GM12864 (cell line): ENCODE data around the gene ABTB2.

Experiments
- DNase-seq: peaks from one replicate; pipeline ENCODE4 v3.0.0-alpha.2; 2011; ENCODE audit warnings: low read depth
- H3K4me3 ChIP-seq: 2 replicates; pipeline ENCODE4 v1.5.1; 2011; ENCODE audit warnings: mild to moderate bottlenecking, low read depth, low read length, control low read depth
- CTCF ChIP-seq: IDR thresholded peaks from 2 replicates; pipeline ENCODE4 v1.5.1; 2011; ENCODE audit warnings: low read depth, mild to moderate bottlenecking, moderate library complexity, low read length, control low read depth, inconsistent platforms; ENCODE audit errors: missing control alignments

ABTB2 gene

GRCh38 chr11:34357701-34358257, at the start of gene ABTB2:
TSS of gene ABTB2 (minus strand) at chr11:34358010.
- peak; percentile 85 for DNase-seq
- H3K4me3 ChIP-seq = peak within 1 kb of the TSS; percentile 74
- no peak for TF ChIP-seq CTCF

- no peak for TF ChIP-seq CTCF
- H3K4me3 ChIP-seq = no peak overlapping the region
- no peak for DNase-seq
Measured at GRCh38 chr11:34407121-34407813, 49.5 kb upstream of the ABTB2 start.

GRCh38 chr11:34406413-34406812, 48.6 kb upstream of the ABTB2 start:
- DNase-seq = no peak
- TF ChIP-seq CTCF = no peak
- no peak overlapping the region for H3K4me3 ChIP-seq

DNA sequence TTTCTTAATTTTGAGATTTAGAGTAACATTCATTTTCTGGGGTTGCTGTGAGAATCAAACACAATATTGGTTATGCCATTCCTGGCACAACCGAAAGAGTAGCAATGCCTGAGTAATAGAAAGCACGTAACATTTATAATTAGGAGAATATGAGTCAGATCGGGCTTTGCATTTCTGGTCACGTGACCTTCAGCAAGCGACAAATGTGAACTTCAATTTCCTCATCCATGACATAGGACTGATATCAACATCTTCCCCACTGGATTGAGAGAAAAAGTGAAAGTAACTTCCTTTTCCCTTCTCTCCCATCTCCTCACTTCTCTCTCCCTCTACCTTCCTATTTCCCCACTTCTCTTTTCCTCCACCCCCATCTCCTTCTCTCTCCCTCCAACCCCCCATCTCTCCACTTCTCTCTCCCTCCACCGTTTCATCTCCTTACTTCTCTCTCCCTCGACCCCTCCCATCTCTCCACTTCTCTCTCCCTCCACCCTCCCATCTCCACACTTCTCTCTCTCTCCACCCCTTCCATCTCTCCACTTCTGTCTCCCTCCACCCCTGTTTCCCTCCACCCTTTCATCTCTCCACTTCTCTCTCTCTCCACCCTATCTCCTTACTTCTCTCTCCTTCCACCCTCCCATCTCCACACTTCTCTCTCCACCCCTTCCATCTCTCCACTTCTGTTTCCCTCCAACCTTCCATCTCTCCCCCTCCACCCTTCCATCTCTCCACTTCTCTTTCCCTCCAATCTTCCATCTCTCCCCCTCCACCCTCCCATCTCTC, 47.5 kb upstream of the ABTB2 start:
- DNase-seq = peak; percentile 31
- peak overlapping the region; percentile 14; the same call in 1 of the 2 replicates for H3K4me3 ChIP-seq
- TF ChIP-seq CTCF = no peak

DNA sequence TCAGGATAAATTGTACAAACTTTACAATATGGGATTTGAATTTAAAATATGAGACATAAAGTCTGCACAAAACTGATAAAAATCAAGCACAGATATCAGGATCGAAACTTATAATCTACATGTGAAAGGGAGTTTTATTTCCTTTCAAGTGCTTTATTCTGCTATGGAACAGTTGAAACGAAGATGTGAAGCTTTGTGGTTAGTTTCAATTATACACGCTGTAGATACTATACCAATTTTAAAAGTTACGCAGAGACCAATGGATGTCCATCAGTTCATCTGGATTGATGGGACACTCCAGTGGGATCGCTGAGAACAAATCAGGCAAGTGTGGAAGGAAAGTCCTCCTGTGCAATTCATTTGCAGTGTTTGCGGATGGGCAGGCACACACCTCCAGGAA, 46.5 kb upstream of the ABTB2 start:
- TF ChIP-seq CTCF = no peak
- DNase-seq = no peak
- H3K4me3 ChIP-seq = no peak overlapping the region

- no peak overlapping the region for H3K4me3 ChIP-seq
- no peak for DNase-seq
- TF ChIP-seq CTCF = no peak
Measured at GRCh38 chr11:34403431-34403830, 45.6 kb upstream of the ABTB2 start.
